ENCODE measurements around the gene PLEKHM3.

GRCh38 chr2:207771421-207771820 is 253.9 kb downstream of the PLEKHM3 start:
- TF ChIP-seq CTCF (IDR thresholded peaks at IDR 0.05) (no peak), POLR2A (IDR thresholded peaks at IDR 0.05) (no peak)

Data from adrenal gland (tissue), 5 donors.